Upper lobe of left lung (tissue), 6 donors: ENCODE results near the gene SCO2. TPM values are rescaled to one million over a fixed set of nuclear protein-coding genes. Genes with fewer than 3 reads are reported as not detected.

ENCODE experiments used
- ATAC-seq, 2 donors: fragments of 200-7000 bp; cut with Tn5 transposase; one replicate each; pipeline ENCODE4 v1.9.1; 2022; ENCODE audit warnings: mild to moderate bottlenecking in 2 of 2, moderate library complexity in 2 of 2; ENCODE audit not compliant: low FRiP score in 2 of 2
- DNase-seq, 2 donors: peaks; one replicate each; pipeline ENCODE4 v3.0.0-alpha.2; 2019 to 2020
- H3K27ac ChIP-seq, 4 donors: fragments of 200-600 bp; sonication (generic); one replicate each; pipeline ENCODE4 v1.5.1; 2016 to 2019
- H3K27me3 ChIP-seq, 4 donors: fragments of 200-600 bp; sonication (generic); one replicate each; pipeline ENCODE4 v1.5.1; 2017 to 2019
- H3K36me3 ChIP-seq, 4 donors: fragments of 200-600 bp; sonication (generic); one replicate each; pipeline ENCODE4 v1.5.1; 2016 to 2019
- H3K4me1 ChIP-seq, 4 donors: fragments of 200-600 bp; sonication (generic); one replicate each; pipeline ENCODE4 v1.5.1; 2018 to 2019
- H3K4me3 ChIP-seq, 4 donors: fragments of 200-600 bp; sonication (generic); one replicate each; pipeline ENCODE4 v1.5.1; 2017 to 2019; ENCODE audit warnings: mild to moderate bottlenecking in 2 of 4, moderate library complexity in 1 of 4
- H3K9me3 ChIP-seq, 4 donors: fragments of 200-600 bp; sonication (generic); one replicate each; pipeline ENCODE4 v1.5.1; 2018 to 2019
- CTCF ChIP-seq, 6 experiments: fragments of 450-650 bp in 4 of 6; fragments of 200-600 bp in 2 of 6; sonication (generic) in 2 of 6; IDR thresholded peaks; one replicate each; pipeline ENCODE4 v1.5.1; 2016 to 2019; ENCODE audit warnings: antibody characterized with exemption in 6 of 6
- EP300 ChIP-seq, 4 donors: sonication (generic); formaldehyde crosslinking; IDR thresholded peaks; one replicate each; pipeline ENCODE4 v1.5.1; 2017; ENCODE audit warnings: antibody characterized with exemption in 4 of 4, control low read depth in 2 of 4
- POLR2A ChIP-seq, 4 donors: fragments of 450-650 bp; IDR thresholded peaks; one replicate each; pipeline ENCODE4 v1.5.1; 2016 to 2017; ENCODE audit warnings: antibody characterized with exemption in 4 of 4, mild to moderate bottlenecking in 2 of 4
- POLR2AphosphoS5 ChIP-seq, 2 donors: sonication (generic); formaldehyde crosslinking; IDR thresholded peaks; one replicate each; pipeline ENCODE4 v1.5.1; 2017; ENCODE audit warnings: antibody characterized with exemption in 2 of 2
- WGBS, 2 donors: methylation state at CpG; one replicate each; pipeline ENCODE4 v1.1.5; 2017 to 2018; 5-methylcytosine and 5-hydroxymethylcytosine counted together
- total RNA-seq, 6 donors: library from RNA; depleted of rRNA in 4 of 6; stranded (reverse); fragments of >200 nt in 4 of 6; gene quantifications; one replicate each; pipeline versions ENCODE4 v1.1.0 to v1.2.1, GENCODE V29; 2016 to 2021
- donor health status: DM: no; HTN: no; CAD: no; lungs with moderate emphysema.
- donor health status: DM: no; HTN: yes; CAD: no; lungs with severe emphysema.

The SCO2 gene
- total RNA-seq, 6 donors from 2014 or later: 1.7 to 14.0 (median 9.2) TPM; not detected in 1

GRCh38 chr22:50516891-50517290 is 8.5 kb downstream of the SCO2 start:
- peaks cover 0 to 11% (median 3%) of the 10 kb centered on the region in 4 donors for H3K4me1 ChIP-seq
- H3K27me3 ChIP-seq: no peaks in the 10 kb centered on the region
- 77 to 90% methylated on average over 14 to 16 of the region's 16 CpGs for WGBS, 2 donors
- TF ChIP-seq POLR2A (IDR thresholded peaks at IDR 0.05) (no peak), CTCF (IDR thresholded peaks at IDR 0.05) (no peak), EP300 (IDR thresholded peaks at IDR 0.05) (no peak), POLR2AphosphoS5 (IDR thresholded peaks at IDR 0.05) (no peak)
- H3K27ac ChIP-seq: no peak overlapping the region
- peak in 1 of 2 donors; percentile 67 for DNase-seq
- ATAC-seq: no peak
- H3K36me3 ChIP-seq: peaks cover 15 to 60% (median 41%) of the 10 kb centered on the region in 4 donors
- H3K9me3 ChIP-seq: no peaks in the 10 kb centered on the region
- no peak overlapping the region for H3K4me3 ChIP-seq

GRCh38 chr22:50516068-50516467 is 9.3 kb downstream of the SCO2 start:
- Histone ChIP-seq H3K9me3 (no peaks in the 10 kb centered on the region), H3K36me3 (peaks cover 11 to 52% (median 36%) of the 10 kb centered on the region in 4 donors)
- 91 to 94% methylated on average over 8 of the region's 8 CpGs for WGBS, 2 donors

GRCh38 chr22:50513175-50513574 is 12.2 kb downstream of the SCO2 start:
- Histone ChIP-seq H3K9me3 (no peaks in the 10 kb centered on the region), H3K4me3 (no peak overlapping the region), H3K27ac (peak overlapping the region in 2 of 4 donors; percentile 22 to 45), H3K36me3 (peaks cover 4 to 27% (median 16%) of the 10 kb centered on the region in 4 donors), H3K4me1 (peaks cover 12 to 27% (median 16%) of the 10 kb centered on the region in 4 donors), H3K27me3 (no peaks in the 10 kb centered on the region)
- DNase-seq: no peak
- WGBS, 2 donors: 93 to 96% methylated on average over 14 to 15 of the region's 15 CpGs
- no peak for TF ChIP-seq CTCF (IDR thresholded peaks at IDR 0.05)
- TF ChIP-seq POLR2A (IDR thresholded peaks at IDR 0.05): no peak
- no peak for TF ChIP-seq POLR2AphosphoS5 (IDR thresholded peaks at IDR 0.05)
- no peak for TF ChIP-seq EP300 (IDR thresholded peaks at IDR 0.05)
- no peak for ATAC-seq

More at GRCh38 chr22:50516068-50516467, 9.3 kb downstream of the SCO2 start:
- Histone ChIP-seq H3K4me3 (no peak overlapping the region), H3K27ac (no peak overlapping the region), H3K4me1 (peaks cover 0 to 11% (median 5%) of the 10 kb centered on the region in 4 donors), H3K27me3 (no peaks in the 10 kb centered on the region)
- no peak for ATAC-seq
- DNase-seq: no peak
- no peak for TF ChIP-seq CTCF (IDR thresholded peaks at IDR 0.05)
- no peak for TF ChIP-seq POLR2A (IDR thresholded peaks at IDR 0.05)
- no peak for TF ChIP-seq POLR2AphosphoS5 (IDR thresholded peaks at IDR 0.05)
- no peak for TF ChIP-seq EP300 (IDR thresholded peaks at IDR 0.05)

DNA sequence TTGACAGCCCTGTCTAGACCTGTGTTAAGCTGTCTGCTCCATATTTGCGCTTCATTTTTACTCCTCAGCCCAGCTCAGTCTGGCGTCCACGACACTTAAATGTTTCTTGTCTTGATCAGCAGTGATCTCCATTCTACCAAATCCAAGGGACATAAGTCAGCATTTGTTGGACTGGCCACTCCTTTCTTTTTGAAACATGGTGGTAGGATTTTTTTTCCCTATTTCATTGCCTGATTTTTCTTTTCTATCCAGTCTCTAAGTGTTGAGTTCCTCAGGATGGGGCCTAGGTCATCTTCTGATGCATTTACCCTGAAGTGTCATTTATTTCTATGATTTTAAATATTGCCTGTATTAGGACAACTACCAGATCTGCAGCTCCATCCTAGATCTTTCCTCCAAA is 16.5 kb downstream of the SCO2 start:
- H3K27ac ChIP-seq: peak overlapping the region; percentile 92 to 97 (median 95)
- TF ChIP-seq EP300 (IDR thresholded peaks at IDR 0.05) (no peak), CTCF (IDR thresholded peaks at IDR 0.05) (no peak), POLR2A (IDR thresholded peaks at IDR 0.05) (no peak), POLR2AphosphoS5 (IDR thresholded peaks at IDR 0.05) (no peak)
- peaks cover 23 to 49% (median 27%) of the 10 kb centered on the region in 4 donors for H3K4me1 ChIP-seq
- peaks cover 9 to 24% (median 22%) of the 10 kb centered on the region in 4 donors for H3K36me3 ChIP-seq
- WGBS, 2 donors: 12 to 25% methylated on average over 3 of the region's 3 CpGs
- H3K27me3 ChIP-seq: no peaks in the 10 kb centered on the region
- no peaks in the 10 kb centered on the region for H3K9me3 ChIP-seq
- DNase-seq: no peak
- peak overlapping the region in 3 of 4 donors; percentile 72 to 99 (median 75) for H3K4me3 ChIP-seq
- no peak for ATAC-seq
